SK-N-SH treated with all-trans-retinoic acid at 6 μM for 48 hours (cell line): ENCODE measurements around the gene GSE1.

ENCODE experiments used
- BACH2 ChIP-seq: fragments of 250-450 bp; sonication (Bioruptor Pico); IDR thresholded peaks from 2 replicates; pipeline ENCODE4 v1.9.0; 2021; ENCODE audit warnings: mild to moderate bottlenecking, borderline replicate concordance
- GLIS3 ChIP-seq: fragments of 250-450 bp; sonication (Bioruptor Pico); IDR thresholded peaks from 2 replicates; pipeline ENCODE4 v1.5.0; 2020; ENCODE audit warnings: mild to moderate bottlenecking, moderate library complexity
- PATZ1 ChIP-seq: fragments of 250-450 bp; sonication (Bioruptor Pico); IDR thresholded peaks from 2 replicates; pipeline ENCODE4 v1.8.0; 2020; ENCODE audit warnings: mild to moderate bottlenecking, moderate library complexity, borderline replicate concordance
- ZNF565 ChIP-seq: fragments of 450-650 bp; formaldehyde crosslinking; conservative IDR thresholded peaks from 2 replicates; pipeline ENCODE4 v1.5.0; 2020; ENCODE audit warnings: low read depth, mild to moderate bottlenecking, moderate library complexity

- TF ChIP-seq GLIS3 (no peak), ZNF565 (CRISPR knock-in tag) (no peak), PATZ1 (CRISPR knock-in tag) (no peak), BACH2 (CRISPR knock-in tag) (no peak)
These were observed 11.3 kb upstream of the GSE1 start for GRCh38 chr16:85601730-85602401.
